IPS DF 4.7 (cell line): Measurements from ENCODE around the gene TDG.
A peak's percentile ranks its signal among the peaks of the same experiment; 100 is the strongest.

Experiments used
- DNase-seq: peaks from one replicate; pipeline ENCODE4 v3.0.0-alpha.2; 2013; ENCODE audit warnings: low spot score; ENCODE audit errors: extremely low read depth

TDG gene

DNA sequence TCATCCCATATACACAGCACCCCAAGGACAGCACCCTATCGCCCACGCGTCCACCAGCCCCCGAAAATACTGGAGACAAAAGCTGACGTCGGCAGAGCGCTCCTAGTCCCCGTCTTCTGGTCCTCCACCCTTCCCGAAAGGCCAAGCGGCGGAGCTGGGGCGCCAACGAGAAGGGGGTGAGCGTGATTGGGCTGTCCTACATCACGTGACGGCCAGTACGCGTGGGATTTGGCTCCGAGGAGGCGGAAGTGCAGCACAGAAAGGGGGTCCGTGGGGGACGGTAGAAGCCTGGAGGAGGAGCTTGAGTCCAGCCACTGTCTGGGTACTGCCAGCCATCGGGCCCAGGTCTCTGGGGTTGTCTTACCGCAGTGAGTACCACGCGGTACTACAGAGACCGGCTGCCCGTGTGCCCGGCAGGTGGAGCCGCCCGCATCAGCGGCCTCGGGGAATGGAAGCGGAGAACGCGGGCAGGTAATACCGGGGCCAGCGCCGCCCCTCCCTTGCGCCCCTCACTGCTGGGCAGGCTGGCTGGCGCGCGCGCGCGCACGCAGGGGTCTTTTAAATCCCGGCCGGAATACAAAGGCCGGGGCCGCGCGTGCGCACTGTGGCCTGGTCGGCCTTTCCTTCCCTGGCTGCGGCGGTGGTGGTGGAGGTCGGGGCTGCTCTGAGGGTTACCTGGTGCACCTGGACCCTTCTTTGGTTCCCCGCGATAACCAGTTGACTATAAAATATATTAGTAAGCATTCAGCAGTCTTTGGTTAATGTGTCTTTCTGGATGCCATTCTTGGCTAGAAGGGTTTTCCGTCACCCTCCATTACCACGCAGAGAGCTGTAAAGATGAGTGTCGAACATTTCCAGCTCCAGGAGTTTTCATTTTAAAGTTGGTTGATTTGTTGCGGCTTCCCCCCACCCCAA lies at the start of gene TDG:
Gene TDG, plus strand, starts transcription at position 283 of the 915 bp plus-strand sequence. Its CDS starts 166 bp downstream, at position 449.
- peak; percentile 93 for DNase-seq

DNA sequence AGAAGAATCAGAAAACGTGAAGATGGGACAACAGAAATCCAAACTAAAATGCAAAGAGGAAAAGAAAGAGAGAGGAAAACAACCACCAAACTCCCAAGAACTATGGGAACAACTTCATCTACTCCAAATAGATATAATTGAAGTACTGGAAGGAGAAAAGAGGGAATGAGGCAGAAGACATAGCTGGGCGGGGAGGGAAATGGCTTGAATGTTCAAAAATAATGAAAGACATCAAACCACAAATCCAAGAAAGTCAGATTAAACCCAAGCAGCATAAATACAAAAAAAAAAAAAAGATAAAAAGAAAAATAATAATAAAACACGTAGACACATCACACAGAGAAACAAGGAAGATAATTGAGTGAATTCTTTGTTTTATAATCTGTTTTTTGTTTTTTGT lies 47.8 kb upstream of the TDG start:
- DNase-seq = no peak

DNA sequence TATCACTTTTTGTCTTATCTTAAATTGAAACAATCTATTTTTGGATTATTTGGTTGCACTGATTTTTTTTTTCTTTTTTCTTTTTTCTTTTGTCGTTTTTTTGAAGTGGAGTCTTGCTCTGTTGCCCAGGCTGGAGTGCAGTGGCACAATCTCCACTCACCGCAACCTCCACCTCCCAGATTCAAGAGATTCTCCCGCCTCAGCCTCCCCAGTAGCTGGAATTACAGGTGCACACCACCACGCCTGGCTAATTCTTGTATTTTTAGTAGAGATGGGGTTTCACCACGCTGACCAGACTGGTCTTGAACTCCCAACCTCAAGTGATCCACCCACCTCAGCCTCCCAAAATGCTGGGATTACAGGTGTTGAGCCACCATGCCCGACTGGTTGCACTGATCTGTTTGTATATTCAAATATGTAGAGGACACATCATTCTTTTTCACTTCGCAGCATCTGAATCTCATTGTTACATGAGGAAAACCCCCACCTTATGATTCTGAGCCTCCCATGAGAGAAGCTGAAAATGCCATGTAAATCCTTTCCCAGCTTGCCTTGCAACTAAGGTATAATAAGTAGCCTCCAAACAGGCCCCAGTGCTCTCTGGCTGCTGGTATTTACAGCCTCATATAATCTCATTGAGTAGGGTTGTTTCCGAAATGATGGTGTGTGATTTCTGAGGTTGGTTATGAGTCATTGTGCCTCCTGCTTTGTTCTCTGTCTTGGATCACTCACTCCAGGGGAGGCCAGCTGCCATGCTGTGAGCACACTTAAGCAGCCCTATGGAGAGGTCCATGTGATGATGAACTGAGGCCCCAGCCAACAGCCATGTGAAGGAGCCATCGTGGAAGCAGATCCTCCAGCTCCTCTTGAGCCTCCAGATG lies 40.7 kb upstream of the TDG start:
- no peak for DNase-seq

GRCh38 chr12:103928682-103929045 lies 37.0 kb upstream of the TDG start:
- DNase-seq = no peak

GRCh38 chr12:103929046-103929783 lies 36.5 kb upstream of the TDG start:
- DNase-seq = peak; percentile 81

- no peak for DNase-seq
Measured at GRCh38 chr12:103929784-103930033, 36.0 kb upstream of the TDG start.

- peak; percentile 99 for DNase-seq
Measured at GRCh38 chr12:103930034-103930786, 35.5 kb upstream of the TDG start, which contains the start of gene HSP90B1. TSS of gene HSP90B1 (plus strand) at chr12:103930410. CDS start at chr12:103930516, 106 bp downstream.

DNA sequence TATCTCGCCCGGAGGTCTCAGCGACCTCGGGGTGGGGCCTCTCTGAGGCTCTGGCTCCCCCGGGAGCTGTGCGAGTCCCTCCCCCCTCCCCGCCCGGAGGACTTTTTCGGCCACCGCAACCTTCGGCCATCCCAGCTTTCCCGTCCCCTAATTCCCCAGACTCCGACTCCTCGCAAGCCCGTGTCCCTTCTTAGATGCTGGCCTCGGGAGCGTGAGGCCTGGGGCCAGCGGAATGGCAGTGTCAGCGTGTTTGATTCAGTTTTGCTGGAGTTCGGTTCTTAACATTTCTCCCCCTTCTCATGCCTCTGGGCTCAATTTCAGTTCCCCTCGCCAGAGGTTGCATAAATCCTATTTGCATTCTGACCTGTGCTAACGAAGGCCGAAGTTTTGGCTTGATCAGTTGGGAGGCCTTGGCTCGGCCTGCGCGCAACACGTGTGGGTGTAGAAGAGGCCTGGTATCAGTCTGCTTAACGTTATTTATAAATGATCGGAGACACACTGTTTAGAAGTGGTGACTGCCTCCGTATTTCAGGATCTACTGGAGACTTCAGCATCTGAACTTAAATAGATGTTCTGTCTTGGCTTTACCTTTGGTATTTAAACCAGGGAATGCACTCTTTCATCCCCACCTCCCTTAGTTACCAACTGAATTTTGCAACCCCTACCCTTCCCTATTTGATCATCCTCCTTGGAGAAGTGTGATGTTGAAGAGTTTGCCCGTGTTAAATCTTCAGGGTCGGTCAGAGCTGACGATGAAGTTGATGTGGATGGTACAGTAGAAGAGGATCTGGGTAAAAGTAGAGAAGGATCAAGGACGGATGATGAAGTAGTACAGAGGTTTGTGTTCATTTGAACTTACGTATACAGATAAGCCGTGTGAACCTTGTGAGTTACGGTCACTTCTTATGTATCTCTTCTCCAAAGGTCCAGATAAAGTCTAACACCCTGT lies 34.6 kb upstream of the TDG start:
- no peak for DNase-seq

GRCh38 chr12:103933237-103933636 lies 32.4 kb upstream of the TDG start:
- no peak for DNase-seq

- DNase-seq = no peak
Measured at GRCh38 chr12:103936679-103937078, 29.0 kb upstream of the TDG start.

DNA sequence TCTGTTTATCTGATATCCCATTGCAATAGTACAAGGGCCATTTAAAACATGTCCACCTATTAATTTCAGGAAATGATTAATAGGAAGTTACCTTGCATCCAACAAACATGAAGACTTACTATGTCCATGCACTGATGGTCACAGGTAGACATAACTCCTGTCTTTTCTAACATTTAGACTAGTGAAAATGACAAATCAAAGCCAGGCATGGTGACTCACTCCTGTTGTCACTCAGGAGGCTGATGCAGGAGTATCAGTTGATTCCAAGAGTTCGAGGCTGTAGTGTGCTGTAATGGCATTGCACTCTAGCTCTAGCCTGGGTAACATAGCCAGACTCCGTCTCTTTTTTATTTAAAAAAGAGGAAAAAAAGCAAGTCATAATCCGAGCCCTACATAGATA lies 20.7 kb upstream of the TDG start:
- DNase-seq = no peak

DNA sequence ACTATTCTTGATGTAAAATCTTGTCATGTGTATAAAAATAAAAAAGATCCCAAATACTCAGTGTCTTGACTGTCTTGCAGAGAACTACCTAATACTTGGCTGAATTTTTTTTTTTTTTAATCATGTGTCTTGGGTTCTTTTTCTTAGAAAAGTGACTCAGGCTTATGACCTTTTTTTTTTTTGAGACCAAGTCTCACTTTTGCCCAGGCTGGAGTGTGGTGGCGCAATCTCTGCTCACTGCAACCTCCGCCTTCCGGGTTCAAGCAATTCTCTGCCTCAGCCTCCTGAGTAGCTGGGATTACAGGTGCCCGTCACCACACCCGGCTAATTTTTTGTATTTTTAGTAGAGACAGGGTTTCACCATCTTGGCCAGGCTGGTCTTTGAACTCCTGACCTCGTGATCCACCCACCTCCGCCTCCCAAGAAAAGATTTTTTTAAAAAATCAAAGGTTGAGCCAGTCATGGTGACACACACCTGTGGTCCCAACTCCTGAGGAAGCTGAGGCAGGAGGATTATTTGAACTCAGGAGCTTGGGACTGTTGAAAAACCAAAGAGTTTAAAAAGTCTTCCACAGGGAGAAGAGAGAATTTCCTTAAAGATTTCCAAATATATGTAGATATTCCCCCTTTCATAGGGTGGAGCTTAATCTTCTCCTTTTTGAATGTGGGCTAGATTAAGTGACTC lies 17.7 kb upstream of the TDG start:
- DNase-seq = no peak

- no peak for DNase-seq
Measured at GRCh38 chr12:103948746-103949406, 16.8 kb upstream of the TDG start.

DNA sequence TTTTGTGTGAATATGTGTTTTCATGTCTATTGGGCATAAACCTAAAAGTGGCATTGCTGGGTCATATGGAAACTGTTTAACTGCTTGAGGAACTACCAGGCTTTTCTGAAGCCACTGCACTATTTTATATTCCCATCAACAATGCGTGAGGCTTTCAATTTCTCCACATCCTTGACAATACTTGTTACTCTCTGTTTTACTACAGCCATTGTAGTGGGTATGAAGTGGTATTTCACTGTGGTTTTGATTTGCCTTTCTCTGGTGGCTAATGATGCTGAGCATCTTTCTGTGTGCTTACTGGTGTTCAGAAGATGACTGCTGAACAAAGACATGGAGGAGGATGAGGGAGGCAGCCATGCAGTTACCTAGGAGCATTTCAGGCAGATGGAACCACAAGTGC lies 13.2 kb upstream of the TDG start:
- DNase-seq = no peak

DNA sequence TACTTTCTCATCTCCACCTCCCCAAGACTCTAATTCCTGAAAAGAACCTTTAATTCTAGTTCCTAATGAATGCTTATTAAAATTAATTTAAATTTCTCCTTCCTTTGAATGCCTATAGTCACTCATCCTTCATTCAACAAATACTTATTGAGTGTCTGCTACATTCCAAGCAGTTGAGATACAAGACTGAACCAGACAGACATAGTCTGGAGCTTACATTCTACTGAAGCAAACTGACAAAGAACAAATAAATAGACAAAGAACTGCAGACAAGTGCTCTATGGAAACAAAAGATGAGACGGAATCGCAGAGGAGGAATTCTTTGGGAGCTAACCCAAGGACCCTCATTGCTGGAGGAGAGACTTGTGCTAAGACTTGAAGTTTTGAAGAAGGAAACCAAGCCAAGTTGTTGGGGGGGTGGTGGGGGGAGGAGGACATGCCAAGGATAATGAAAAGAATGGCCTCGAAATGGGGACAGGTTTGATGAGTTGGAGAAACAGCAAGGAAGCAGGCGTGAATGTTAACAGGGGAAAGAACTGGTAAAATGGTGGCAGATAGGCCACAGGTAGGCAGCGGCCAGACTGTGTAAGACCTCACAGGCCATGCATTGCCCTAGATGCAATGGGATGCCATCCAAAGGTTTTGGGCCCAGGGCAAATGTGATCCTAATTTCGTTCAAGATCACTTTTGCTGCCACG lies 9.7 kb upstream of the TDG start:
- DNase-seq = no peak

GRCh38 chr12:103956509-103957027 lies 9.1 kb upstream of the TDG start:
- DNase-seq = no peak

GRCh38 chr12:103957865-103958388 lies 7.7 kb upstream of the TDG start:
- DNase-seq = no peak

- no peak for DNase-seq
Measured at GRCh38 chr12:103958621-103959020, 7.1 kb upstream of the TDG start.
